HCT116 (cell line): ENCODE results near the gene TIAM1. TPM values are rescaled to one million over a fixed set of nuclear protein-coding genes. Genes with fewer than 3 reads are reported as not detected.

Experiments
- ATAC-seq: fragments of 200-7000 bp; cut with Tn5 transposase; 2 replicates; pipeline ENCODE4 v1.9.1; 2020; ENCODE audit warnings: mild to moderate bottlenecking, moderate library complexity
- BruUV-seq: library from RNA; stranded (reverse); fragments of 400-500 nt; replicated peaks from 2 replicates; lab custom pipeline; 2021; lab: Mats Ljungman, UMichigan
- CTCF ChIA-PET: fragments of 300-600 bp; sonication (Branson Sonifier 250); formaldehyde crosslinking; loops from one replicate; lab custom pipeline; 2021; ENCODE audit warnings: antibody characterized with exemption; lab: Charles Lee
- POLR2A ChIA-PET: fragments of 300-600, 350-600 bp; sonication (Branson Sonifier 250); formaldehyde crosslinking; loops from one replicate; lab custom pipeline; 2021; ENCODE audit warnings: antibody characterized with exemption; lab: Charles Lee
- RAD21 ChIA-PET, 2 experiments: fragments of 300-600 bp; sonication (Branson Sonifier 250); formaldehyde crosslinking; loops; one replicate each; lab custom pipeline; 2023; ENCODE audit warnings: low total read pairs in 2 of 2; ENCODE audit not compliant: uncharacterized antibody in 2 of 2, unreplicated experiment in 2 of 2, low non-redundant PET in 1 of 2; lab: Charles Lee
- DNase-seq: peaks from one replicate; pipeline ENCODE4 v3.0.0-alpha.2; 2010; ENCODE audit warnings: low read depth, low spot score
- H2AFZ ChIP-seq: fragments of 200-600 bp; shearing (Covaris generic), sonication (generic); 2 replicates; pipeline ENCODE4 v1.6.1; 2017; ENCODE audit warnings: low read depth, mixed run types, mixed read lengths, antibody characterized with exemption, low read length; ENCODE audit not compliant: poor library complexity, severe bottlenecking
- H3K27ac ChIP-seq: 2 replicates; pipeline ENCODE4 v1.5.1; 2012; ENCODE audit warnings: low read depth, low read length
- H3K27me3 ChIP-seq: fragments of 200-600 bp; sonication (generic); 2 replicates; pipeline ENCODE4 v1.6.1; 2016; ENCODE audit warnings: mixed run types, low read length, mixed read lengths; ENCODE audit not compliant: insufficient read depth
- H3K36me3 ChIP-seq, 2 experiments: fragments of 200-500 bp in 1 of 2; fragments of 200-600 bp in 1 of 2; sonication (Bioruptor generic) in 1 of 2; sonication (generic) in 1 of 2; 2 replicates each; pipeline versions ENCODE4 v1.5.1 to v1.6.1; 2014 to 2016; ENCODE audit warnings: low read length in 2 of 2, inconsistent platforms in 1 of 2, mixed read lengths in 1 of 2, mixed run types in 1 of 2; ENCODE audit not compliant: insufficient read depth in 2 of 2, control insufficient read depth in 1 of 2
- H3K4me1 ChIP-seq, 2 experiments: fragments of 200-600 bp in 1 of 2; sonication (generic) in 1 of 2; 2 replicates each; pipeline versions ENCODE4 v1.5.1 to v1.6.1; 2012 to 2017; ENCODE audit warnings: low read length in 2 of 2, inconsistent platforms in 1 of 2, mild to moderate bottlenecking in 1 of 2, mixed read lengths in 1 of 2, mixed run types in 1 of 2, moderate library complexity in 1 of 2; ENCODE audit not compliant: insufficient read depth in 2 of 2, control insufficient read depth in 1 of 2
- H3K4me2 ChIP-seq: fragments of 200-600 bp; sonication (generic); 2 replicates; pipeline ENCODE4 v1.6.1; 2017; ENCODE audit warnings: mixed run types, low read length, mixed read lengths
- H3K4me3 ChIP-seq, 2 experiments: fragments of 200-600 bp in 1 of 2; sonication (generic) in 1 of 2; replicated peaks in 1 of 2; 2 replicates each; pipeline ENCODE4 v1.5.1; 2011 to 2016; ENCODE audit warnings: low read length in 2 of 2, control low read depth in 1 of 2, low read depth in 1 of 2, mild to moderate bottlenecking in 1 of 2, mixed read lengths in 1 of 2, mixed run types in 1 of 2
- H3K79me2 ChIP-seq: fragments of 200-600 bp; sonication (generic); 2 replicates; pipeline ENCODE4 v1.6.1; 2017; ENCODE audit warnings: mild to moderate bottlenecking, mixed run types, low read length, moderate library complexity, mixed read lengths; ENCODE audit not compliant: insufficient read depth
- H3K9ac ChIP-seq: fragments of 200-600 bp; sonication (generic); 2 replicates; pipeline ENCODE4 v1.6.1; 2016; ENCODE audit warnings: low read length, mixed read lengths
- H3K9me2 ChIP-seq: fragments of 200-600 bp; sonication (generic), shearing (Covaris generic); 2 replicates; pipeline ENCODE4 v1.6.1; 2017; ENCODE audit warnings: mixed run types, mild to moderate bottlenecking, moderate library complexity; ENCODE audit not compliant: insufficient read depth
- H3K9me3 ChIP-seq, 2 experiments: fragments of 200-500 bp in 1 of 2; fragments of 200-600 bp in 1 of 2; sonication (Bioruptor generic) in 1 of 2; sonication (generic) in 1 of 2; 2 replicates each; pipeline ENCODE4 v1.6.1; 2014 to 2017; ENCODE audit warnings: low read length in 2 of 2, mixed read lengths in 2 of 2, inconsistent platforms in 1 of 2, low read depth in 1 of 2, mild to moderate bottlenecking in 1 of 2, mixed run types in 1 of 2, moderate library complexity in 1 of 2; ENCODE audit not compliant: control insufficient read depth in 1 of 2, insufficient read depth in 1 of 2
- H4K20me1 ChIP-seq: fragments of 200-600 bp; sonication (generic), shearing (Covaris generic); 2 replicates; pipeline ENCODE4 v1.6.1; 2017; ENCODE audit warnings: mixed run types, mild to moderate bottlenecking, moderate library complexity; ENCODE audit not compliant: insufficient read depth
- CBX3 ChIP-seq: IDR thresholded peaks from 2 replicates; pipeline ENCODE4 v1.6.1; 2012; ENCODE audit warnings: low read depth
- CEBPB ChIP-seq: IDR thresholded peaks from 2 replicates; pipeline ENCODE4 v1.6.1; 2012; ENCODE audit warnings: low read depth
- EGR1 ChIP-seq: IDR thresholded peaks from 2 replicates; pipeline ENCODE4 v1.6.1; 2012; ENCODE audit warnings: low read depth
- ELF1 ChIP-seq: IDR thresholded peaks from 2 replicates; pipeline ENCODE4 v1.6.1; 2012; ENCODE audit warnings: low read depth, borderline replicate concordance
- SP1 ChIP-seq: IDR thresholded peaks from 2 replicates; pipeline ENCODE4 v1.6.1; 2012; ENCODE audit warnings: low read depth
- SRF ChIP-seq: IDR thresholded peaks from 2 replicates; pipeline ENCODE4 v1.6.1; 2012; ENCODE audit warnings: low read depth
- YY1 ChIP-seq: IDR thresholded peaks from 2 replicates; pipeline ENCODE4 v1.6.1; 2011; ENCODE audit warnings: low read length, low read depth, moderate library complexity, mild to moderate bottlenecking; ENCODE audit not compliant: insufficient replicate concordance; ENCODE audit errors: extremely low read depth
- ZNF274 ChIP-seq: fragments of 200-500 bp; sonication (Bioruptor generic); IDR thresholded peaks from 2 replicates; pipeline ENCODE4 v1.6.1; 2014; ENCODE audit warnings: mild to moderate bottlenecking, low read depth, low read length, inconsistent platforms
- intact Hi-C: fragments of 100-400 bp; cut with micrococcal nuclease; formaldehyde crosslinking; loops from 2 replicates; pipeline ENCODE4 v1.10.0; 2022
- total RNA-seq: library from RNA; stranded (reverse); gene quantifications from one replicate; pipeline ENCODE4 v1.2.1, GENCODE V29; 2021; ENCODE audit not compliant: unreplicated experiment
- TF ChIP-seq, protein P1 (sequence below): IDR thresholded peaks from 2 replicates; pipeline ENCODE4 v1.6.1; 2012

TIAM1 gene
- total RNA-seq, 1 experiment from 2014 or later: 47.8 TPM

DNA sequence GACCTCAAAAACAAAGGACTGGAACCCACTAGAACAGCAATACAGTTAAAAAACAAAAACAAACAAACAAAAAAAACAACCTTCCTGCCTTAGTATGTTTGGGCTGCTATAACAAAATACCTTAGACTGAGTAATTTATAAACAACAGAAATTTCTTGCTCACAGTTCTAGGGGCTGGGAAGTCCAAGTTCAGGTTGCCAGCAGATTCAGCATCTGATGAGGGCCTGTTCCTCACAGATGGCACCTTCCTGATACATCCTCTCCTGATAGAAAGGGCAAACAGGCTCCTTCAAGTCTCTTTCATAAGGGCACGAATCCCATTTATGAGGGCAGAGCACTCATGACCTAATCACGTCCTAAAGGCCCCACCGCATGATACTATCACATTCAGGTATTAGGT lies 55.9 kb downstream of the TIAM1 start:
- H3K79me2 ChIP-seq: no peaks in the 10 kb centered on the region
- RAD21 ChIA-PET: no interaction called here
- CTCF ChIA-PET: no interaction called here
- H3K4me2 ChIP-seq: no peak overlapping the region
- H3K4me3 ChIP-seq: no peak overlapping the region
- peaks cover 25 to 40% of the 10 kb centered on the region in 2 experiments for H3K4me1 ChIP-seq
- H3K9ac ChIP-seq: no peak overlapping the region
- no peak for DNase-seq
- intact Hi-C loops: no loop called here
- H3K27ac ChIP-seq: no peak overlapping the region
- POLR2A ChIA-PET: no interaction called here
- H4K20me1 ChIP-seq: no peaks in the 10 kb centered on the region
- H3K9me2 ChIP-seq: no peaks in the 10 kb centered on the region
- H2AFZ ChIP-seq: no peak overlapping the region
- no TSS peak for BruUV-seq
- 0 out of 4 replicates have a peak, but pooled peaks cover 0 to 7% of the 10 kb centered on the region in 2 experiments for H3K9me3 ChIP-seq
- H3K36me3 ChIP-seq: no peaks in the 10 kb centered on the region
- TF ChIP-seq CBX3: 0 out of 2 replicates have a peak, but pooled peaks have one; percentile 29
- TF ChIP-seq SP1: no peak
- no peaks in the 10 kb centered on the region for H3K27me3 ChIP-seq
- ATAC-seq: no peak

DNA sequence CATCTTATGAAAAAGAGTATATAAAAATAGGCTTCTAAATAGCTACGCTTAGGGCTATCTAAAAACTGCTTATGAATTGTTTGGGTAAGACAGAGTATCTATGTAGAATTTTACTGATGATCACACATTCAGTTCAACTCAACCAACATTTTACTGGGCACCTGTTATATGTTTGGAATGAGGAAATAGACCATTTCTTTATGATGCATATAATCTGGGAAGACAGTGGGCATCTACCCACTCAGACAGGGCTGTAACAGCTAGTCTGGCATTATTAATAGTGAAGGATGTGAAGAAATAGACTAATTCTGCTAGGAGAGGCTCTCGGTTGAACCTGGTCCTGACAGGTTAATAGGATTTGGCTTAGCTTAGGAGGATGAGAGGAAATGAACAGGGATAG lies 56.9 kb downstream of the TIAM1 start:
- no peak overlapping the region for H3K4me2 ChIP-seq
- ChIA-PET RAD21 (no interaction called here), POLR2A (no interaction called here), CTCF (no interaction called here)
- H2AFZ ChIP-seq: no peak overlapping the region
- no peak overlapping the region for H3K27ac ChIP-seq
- H4K20me1 ChIP-seq: no peaks in the 10 kb centered on the region
- ATAC-seq (no peak), DNase-seq (no peak)
- peaks cover 35 to 48% of the 10 kb centered on the region in 2 experiments for H3K4me1 ChIP-seq
- 0 out of 4 replicates have a peak, but pooled peaks cover 0 to 7% of the 10 kb centered on the region in 2 experiments for H3K9me3 ChIP-seq
- no peaks in the 10 kb centered on the region for H3K9me2 ChIP-seq
- no peaks in the 10 kb centered on the region for H3K79me2 ChIP-seq
- no TSS peak for BruUV-seq
- no peaks in the 10 kb centered on the region for H3K36me3 ChIP-seq
- no peak for TF ChIP-seq SRF
- no peak for TF ChIP-seq EGR1
- TF ChIP-seq ZNF274: no peak
- TF ChIP-seq CEBPB: no peak
- no peak for TF ChIP-seq ELF1
- TF ChIP-seq, protein P1, sequence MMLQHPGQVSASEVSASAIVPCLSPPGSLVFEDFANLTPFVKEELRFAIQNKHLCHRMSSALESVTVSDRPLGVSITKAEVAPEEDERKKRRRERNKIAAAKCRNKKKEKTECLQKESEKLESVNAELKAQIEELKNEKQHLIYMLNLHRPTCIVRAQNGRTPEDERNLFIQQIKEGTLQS: no peak
- TF ChIP-seq YY1: no peak
- TF ChIP-seq, all 23 proteins: peak for 0
- no peak overlapping the region for H3K4me3 ChIP-seq
- intact Hi-C loops: no loop called here
- H3K9ac ChIP-seq: no peak overlapping the region
- H3K27me3 ChIP-seq: no peaks in the 10 kb centered on the region
